Esophagus muscularis mucosa (tissue), 4 donors: ENCODE results near the gene FPR1. TPM values are rescaled to one million over a fixed set of nuclear protein-coding genes. Genes with fewer than 3 reads are reported as not detected.
A peak's percentile ranks its signal among the peaks of the same experiment; 100 is the strongest.

ENCODE experiments used
- DNase-seq: peaks from one replicate; pipeline ENCODE4 v3.0.0-alpha.2; 2017; ENCODE audit errors: extremely low spot score
- H3K27ac ChIP-seq, 4 donors: fragments of 200-600 bp; sonication (generic); replicated peaks in 1 of 4; 1 replicate in 3 of 4; 2 replicates in 1 of 4; pipeline ENCODE4 v1.5.1; 2016 to 2019; ENCODE audit warnings: mild to moderate bottlenecking in 1 of 4
- H3K27me3 ChIP-seq, 4 donors: fragments of 200-600 bp; sonication (generic); one replicate each; pipeline versions ENCODE4 v1.5.1 to v1.6.0; 2016 to 2019
- H3K36me3 ChIP-seq, 4 donors: fragments of 200-600 bp; sonication (generic); one replicate each; pipeline ENCODE4 v1.5.1; 2016 to 2019
- H3K4me1 ChIP-seq, 4 donors: fragments of 200-600 bp; sonication (generic); one replicate each; pipeline ENCODE4 v1.5.1; 2016 to 2019
- H3K4me3 ChIP-seq, 4 donors: fragments of 200-600 bp; sonication (generic); 1 replicate in 2 of 4; 2 replicates in 2 of 4; pipeline ENCODE4 v1.5.1; 2016 to 2019; ENCODE audit warnings: mild to moderate bottlenecking in 4 of 4, moderate library complexity in 1 of 4
- H3K9me3 ChIP-seq, 4 donors: fragments of 200-600 bp; sonication (generic); 1 replicate in 3 of 4; 2 replicates in 1 of 4; pipeline ENCODE4 v1.5.1; 2016 to 2019
- EP300 ChIP-seq: sonication (generic); formaldehyde crosslinking; IDR thresholded peaks from one replicate; pipeline ENCODE4 v1.6.1; 2017; ENCODE audit warnings: antibody characterized with exemption
- POLR2A ChIP-seq: fragments of 450-650 bp; IDR thresholded peaks from one replicate; pipeline ENCODE4 v1.6.1; 2017; ENCODE audit warnings: antibody characterized with exemption, moderate library complexity, mild to moderate bottlenecking, low read depth
- POLR2AphosphoS5 ChIP-seq, 2 donors: sonication (generic); formaldehyde crosslinking; IDR thresholded peaks; one replicate each; pipeline ENCODE4 v1.6.1; 2017; ENCODE audit warnings: antibody characterized with exemption in 2 of 2
- WGBS: methylation state at CpG from one replicate; pipeline ENCODE4 v1.1.5; 2018; 5-methylcytosine and 5-hydroxymethylcytosine counted together
- intact Hi-C: fragments of 100-400 bp; cut with DNase I; formaldehyde crosslinking; loops from one replicate; pipeline ENCODE4 v1.15.1; 2023
- total RNA-seq, 4 donors: library from RNA; depleted of rRNA; stranded (reverse); fragments of >200 nt; gene quantifications; one replicate each; pipeline versions ENCODE4 v1.1.0 to v1.2.1, GENCODE V29; 2016
- TF ChIP-seq, protein P1 (sequence below), 3 experiments: fragments of 200-600 bp in 2 of 3; fragments of 450-650 bp in 1 of 3; sonication (generic) in 2 of 3; IDR thresholded peaks; one replicate each; pipeline ENCODE4 v1.5.1; 2017 to 2019; ENCODE audit warnings: antibody characterized with exemption in 3 of 3, mild to moderate bottlenecking in 2 of 3, moderate library complexity in 1 of 3

The FPR1 gene
- total RNA-seq, 4 donors from 2014 or later, result 3.7 to 38.9 (median 7.7) TPM

GRCh38 chr19:51798062-51798461 lies 46.4 kb upstream of the FPR1 start:
- DNase-seq, result no peak
- H3K36me3 ChIP-seq, result no peaks in the 10 kb centered on the region
- 75% methylated on average over 3 of the region's 3 CpGs for WGBS
- peaks cover 0 to 7% (median 0%) of the 10 kb centered on the region in 4 donors for H3K27me3 ChIP-seq
- H3K4me1 ChIP-seq, result peaks cover 14 to 18% (median 16%) of the 10 kb centered on the region in 4 donors
- H3K4me3 ChIP-seq, result no peak overlapping the region
- H3K9me3 ChIP-seq, result no peaks in the 10 kb centered on the region
- TF ChIP-seq POLR2AphosphoS5 (IDR thresholded peaks at IDR 0.05) (no peak), EP300 (no peak), POLR2A (no peak)
- TF ChIP-seq, protein P1, sequence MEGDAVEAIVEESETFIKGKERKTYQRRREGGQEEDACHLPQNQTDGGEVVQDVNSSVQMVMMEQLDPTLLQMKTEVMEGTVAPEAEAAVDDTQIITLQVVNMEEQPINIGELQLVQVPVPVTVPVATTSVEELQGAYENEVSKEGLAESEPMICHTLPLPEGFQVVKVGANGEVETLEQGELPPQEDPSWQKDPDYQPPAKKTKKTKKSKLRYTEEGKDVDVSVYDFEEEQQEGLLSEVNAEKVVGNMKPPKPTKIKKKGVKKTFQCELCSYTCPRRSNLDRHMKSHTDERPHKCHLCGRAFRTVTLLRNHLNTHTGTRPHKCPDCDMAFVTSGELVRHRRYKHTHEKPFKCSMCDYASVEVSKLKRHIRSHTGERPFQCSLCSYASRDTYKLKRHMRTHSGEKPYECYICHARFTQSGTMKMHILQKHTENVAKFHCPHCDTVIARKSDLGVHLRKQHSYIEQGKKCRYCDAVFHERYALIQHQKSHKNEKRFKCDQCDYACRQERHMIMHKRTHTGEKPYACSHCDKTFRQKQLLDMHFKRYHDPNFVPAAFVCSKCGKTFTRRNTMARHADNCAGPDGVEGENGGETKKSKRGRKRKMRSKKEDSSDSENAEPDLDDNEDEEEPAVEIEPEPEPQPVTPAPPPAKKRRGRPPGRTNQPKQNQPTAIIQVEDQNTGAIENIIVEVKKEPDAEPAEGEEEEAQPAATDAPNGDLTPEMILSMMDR (IDR thresholded peaks at IDR 0.05), result no peak
- intact Hi-C loops, result no loop called here
- peak overlapping the region in 2 of 4 donors; percentile 49 to 61 for H3K27ac ChIP-seq

DNA sequence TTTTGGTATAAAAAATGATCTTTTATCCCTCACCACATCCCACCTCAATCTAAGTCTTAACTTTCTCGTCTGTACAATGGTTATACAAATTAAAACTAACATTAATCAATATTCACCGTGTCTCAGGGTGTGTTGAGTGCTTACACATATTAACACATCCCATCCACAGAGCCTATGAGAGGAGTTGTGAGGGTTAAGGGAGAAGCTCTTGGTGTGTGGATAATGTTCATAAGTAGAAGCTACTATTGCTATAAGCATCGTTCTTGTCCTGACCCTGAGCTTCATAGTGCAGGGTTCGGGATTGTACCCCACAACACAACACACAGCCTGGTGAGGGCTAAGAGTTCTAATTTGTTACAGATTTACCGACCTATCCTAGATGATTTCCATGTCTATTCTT lies 45.8 kb upstream of the FPR1 start:
- H3K9me3 ChIP-seq, result no peaks in the 10 kb centered on the region
- peak overlapping the region in 1 of 4 donors; percentile 7 for H3K4me3 ChIP-seq
- peaks cover 14 to 18% (median 16%) of the 10 kb centered on the region in 4 donors for H3K4me1 ChIP-seq
- no peak for DNase-seq
- WGBS, result 59% methylated on average over 5 of the region's 5 CpGs
- TF ChIP-seq EP300 (no peak), POLR2A (no peak), POLR2AphosphoS5 (IDR thresholded peaks at IDR 0.05) (no peak)
- TF ChIP-seq, protein P1 (IDR thresholded peaks at IDR 0.05), result no peak
- H3K27me3 ChIP-seq, result peaks cover 0 to 12% (median 0%) of the 10 kb centered on the region in 4 donors
- intact Hi-C loops, result no loop called here
- peak overlapping the region in 1 of 4 donors; percentile 23 for H3K27ac ChIP-seq
- H3K36me3 ChIP-seq, result no peaks in the 10 kb centered on the region

- Histone ChIP-seq H3K27ac (peak overlapping the region in 2 of 4 donors; percentile 24 to 31), H3K4me1 (peaks cover 14 to 18% (median 16%) of the 10 kb centered on the region in 4 donors), H3K27me3 (peaks cover 0 to 12% (median 0%) of the 10 kb centered on the region in 4 donors), H3K4me3 (peak overlapping the region; percentile 1 to 31 (median 20)), H3K36me3 (no peaks in the 10 kb centered on the region), H3K9me3 (no peaks in the 10 kb centered on the region)
- intact Hi-C loops, result no loop called here
- 74% methylated on average over 8 of the region's 8 CpGs for WGBS
- no peak for TF ChIP-seq EP300
- TF ChIP-seq POLR2A, result no peak
- TF ChIP-seq, protein P1 (IDR thresholded peaks at IDR 0.05), result no peak
- peak; percentile 15 to 69 for TF ChIP-seq POLR2AphosphoS5 (IDR thresholded peaks at IDR 0.05)
- no peak for DNase-seq
Measured at GRCh38 chr19:51796195-51796679, 44.6 kb upstream of the FPR1 start.

DNA sequence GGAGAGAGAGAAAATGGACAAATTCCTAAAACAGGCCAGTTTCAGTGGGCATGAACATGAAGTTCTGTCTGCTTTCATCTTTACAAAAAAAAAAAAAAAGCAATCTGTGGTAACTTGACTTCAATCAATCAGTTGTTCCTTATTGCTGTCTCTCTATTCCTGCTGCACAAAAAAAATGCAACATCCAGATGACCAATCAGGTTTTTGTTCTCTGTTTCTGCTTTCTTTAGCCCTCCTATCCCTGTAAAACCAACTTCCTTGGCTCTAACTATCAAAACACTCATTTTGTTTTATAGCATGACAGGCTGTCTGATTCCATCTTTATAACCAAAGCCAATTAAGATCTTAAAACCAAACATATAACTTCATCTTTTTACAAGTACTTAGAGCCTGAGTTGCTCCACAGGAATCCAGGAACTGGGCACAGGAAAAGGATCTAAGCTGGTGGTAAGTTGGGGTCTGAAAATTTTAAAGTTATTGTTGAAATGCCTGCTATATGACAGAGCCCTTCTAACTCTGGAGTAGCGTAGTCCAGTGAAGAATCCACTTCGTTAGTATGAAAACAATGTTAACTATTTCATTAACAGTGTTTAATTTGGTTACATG lies 43.3 kb upstream of the FPR1 start, which contains the start of gene FPR3:
FPR3 (plus strand) TSS at position 273 of the 606 bp plus-strand sequence. CDS start 28,592 bp downstream, outside the sequence.
- Histone ChIP-seq H3K9me3 (no peaks in the 10 kb centered on the region), H3K27me3 (peaks cover 0 to 12% (median 0%) of the 10 kb centered on the region in 4 donors), H3K4me1 (peaks cover 13 to 14% (median 14%) of the 10 kb centered on the region in 4 donors), H3K36me3 (no peaks in the 10 kb centered on the region), H3K4me3 (peak within 1 kb of the TSS in 2 of 4 donors; percentile 1 to 31), H3K27ac (no peak within 1 kb of the TSS)
- intact Hi-C loops, result no loop called here
- TF ChIP-seq, protein P1 (IDR thresholded peaks at IDR 0.05), result no peak
- TF ChIP-seq POLR2AphosphoS5 (IDR thresholded peaks at IDR 0.05) (no peak), POLR2A (no peak), EP300 (no peak)
- WGBS, result 54% methylated on average over 2 of the region's 2 CpGs
- DNase-seq, result no peak
